OCI-LY3 (cell line): Measurements from ENCODE around the gene CRADD.

Source experiments
- H2AFZ ChIP-seq: fragments of 200-600, 300-600 bp; shearing (Covaris generic); 2 replicates; pipeline ENCODE4 v1.6.0; 2014; ENCODE audit warnings: antibody characterized with exemption, low read depth, low read length
- H3K27ac ChIP-seq: fragments of 200-600, 300-600 bp; sonication (generic); 2 replicates; pipeline ENCODE4 v1.5.1; 2014; ENCODE audit warnings: mild to moderate bottlenecking, low read length, moderate library complexity, mixed read lengths
- H3K27me3 ChIP-seq: fragments of 200-600, 300-600 bp; sonication (generic); 2 replicates; pipeline ENCODE4 v1.6.1; 2014; ENCODE audit warnings: low read depth, low read length, mixed read lengths
- H3K36me3 ChIP-seq: fragments of 200-600, 300-600 bp; sonication (generic); replicated peaks from 2 replicates; pipeline ENCODE3; 2014; ENCODE audit warnings: low read depth, low read length, mixed read lengths
- H3K4me1 ChIP-seq: fragments of 300-600, 200-600 bp; sonication (generic); 2 replicates; pipeline ENCODE4 v1.6.1; 2014; ENCODE audit warnings: low read length, mixed read lengths
- H3K4me2 ChIP-seq: fragments of 200-600, 300-600 bp; sonication (generic); 2 replicates; pipeline ENCODE4 v1.6.1; 2014; ENCODE audit warnings: low read length, mixed read lengths
- H3K4me3 ChIP-seq: fragments of 300-600, 200-600 bp; sonication (generic); 2 replicates; pipeline ENCODE4 v1.5.1; 2014; ENCODE audit warnings: antibody characterized with exemption, mild to moderate bottlenecking, low read length, moderate library complexity
- H3K79me2 ChIP-seq: fragments of 300-600, 200-600 bp; shearing (Covaris generic); 2 replicates; pipeline ENCODE4 v1.6.1; 2014; ENCODE audit warnings: mild to moderate bottlenecking, low read length, mixed read lengths
- H3K9ac ChIP-seq: fragments of 300-600, 200-600 bp; shearing (Covaris generic); 2 replicates; pipeline ENCODE4 v1.6.0; 2014; ENCODE audit warnings: mild to moderate bottlenecking, low read length, moderate library complexity
- H3K9me3 ChIP-seq: fragments of 200-600, 300-600 bp; shearing (Covaris generic); 2 replicates; pipeline ENCODE4 v1.6.1; 2014; ENCODE audit warnings: low read length, mixed read lengths; ENCODE audit not compliant: insufficient read depth
- H4K20me1 ChIP-seq: fragments of 200-600, 300-600 bp; sonication (generic); 2 replicates; pipeline ENCODE4 v1.6.1; 2016; ENCODE audit warnings: low read length, mixed read lengths; ENCODE audit not compliant: insufficient read depth
- EZH2phosphoT487 ChIP-seq: fragments of 200-600 bp; shearing (Covaris generic); IDR thresholded peaks from 2 replicates; pipeline ENCODE4 v1.6.1; 2018; ENCODE audit warnings: antibody characterized with exemption, mixed run types, low read depth
- TF ChIP-seq, protein P1 (sequence below): fragments of 200-600, 300-600 bp; sonication (generic); IDR thresholded peaks from 2 replicates; pipeline ENCODE4 v1.5.1; 2014; ENCODE audit warnings: antibody characterized with exemption, low read length, low read depth

The CRADD gene

DNA sequence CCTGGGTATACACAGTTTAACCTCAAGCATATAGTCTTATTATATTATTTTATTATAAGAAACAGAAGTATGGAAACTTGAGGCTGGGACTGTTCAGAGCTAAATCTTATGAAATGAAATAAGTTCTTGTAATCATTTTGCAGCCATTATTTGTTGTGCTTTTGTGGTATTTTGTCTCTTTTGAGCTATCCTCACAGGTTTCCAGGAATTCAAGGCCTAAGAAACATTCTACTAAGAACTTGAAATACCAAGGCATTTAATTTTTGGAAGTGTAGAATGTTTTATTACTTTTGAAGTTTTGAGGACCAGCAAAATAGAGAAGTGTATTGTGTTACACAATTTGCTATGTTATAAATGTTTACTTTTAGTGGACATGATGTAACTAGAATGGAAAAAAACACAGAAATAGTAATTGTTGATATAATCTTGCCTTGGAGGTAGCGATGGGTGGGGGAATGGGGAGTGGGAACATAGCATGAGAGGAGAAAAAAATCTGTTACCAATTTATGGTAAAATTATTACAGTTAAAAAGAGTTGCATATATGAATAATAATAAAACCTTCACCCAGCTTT lies 81.7 kb downstream of the CRADD start:
- Histone ChIP-seq H2AFZ (no peak overlapping the region), H3K9ac (no peak overlapping the region), H3K79me2 (no peaks in the 10 kb centered on the region), H3K27ac (no peak overlapping the region), H3K4me1 (peaks cover 15% of the 10 kb centered on the region), H3K4me2 (peak overlapping the region; percentile 0; the same call in 1 of the 2 replicates), H3K27me3 (no peaks in the 10 kb centered on the region), H3K9me3 (peaks cover 2% of the 10 kb centered on the region; the same call in 1 of the 2 replicates), H3K36me3 (no peaks in the 10 kb centered on the region), H3K4me3 (no peak overlapping the region), H4K20me1 (no peaks in the 10 kb centered on the region)
- TF ChIP-seq EZH2phosphoT487 = no peak

DNA sequence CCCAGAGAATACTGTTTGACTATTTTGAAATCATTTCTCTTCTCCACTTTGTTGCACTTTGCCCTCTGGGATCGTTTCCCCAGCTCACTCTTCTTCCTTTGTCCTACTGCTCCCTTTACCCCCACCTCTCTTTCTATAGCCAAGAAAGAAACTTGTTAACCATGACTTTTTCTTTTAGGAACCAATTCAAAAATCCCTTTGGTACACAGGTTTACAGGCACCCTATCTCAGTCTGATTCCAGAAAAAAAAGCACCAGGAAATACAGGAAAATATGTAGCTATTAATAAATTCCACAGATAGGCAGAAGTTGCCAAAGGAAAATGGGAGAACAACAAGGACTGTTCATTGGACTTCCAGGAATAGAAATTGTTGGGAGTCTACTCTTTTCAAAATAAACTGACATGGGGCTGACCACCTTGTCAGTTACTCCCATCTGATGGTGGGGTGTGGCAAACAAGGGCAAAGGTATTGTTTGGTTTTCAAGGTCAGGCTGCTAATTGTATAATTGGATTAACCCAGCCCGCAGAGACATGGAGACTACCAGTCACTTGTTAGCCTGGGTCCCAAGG lies 82.4 kb downstream of the CRADD start:
- no peaks in the 10 kb centered on the region for H3K79me2 ChIP-seq
- no peaks in the 10 kb centered on the region for H3K36me3 ChIP-seq
- no peak overlapping the region for H2AFZ ChIP-seq
- no peak overlapping the region for H3K9ac ChIP-seq
- no peaks in the 10 kb centered on the region for H4K20me1 ChIP-seq
- H3K4me2 ChIP-seq = peak overlapping the region; percentile 0; the same call in 1 of the 2 replicates
- no peak overlapping the region for H3K27ac ChIP-seq
- H3K4me1 ChIP-seq = peaks cover 15% of the 10 kb centered on the region
- H3K4me3 ChIP-seq = no peak overlapping the region
- H3K9me3 ChIP-seq = no peaks in the 10 kb centered on the region
- TF ChIP-seq, protein P1, sequence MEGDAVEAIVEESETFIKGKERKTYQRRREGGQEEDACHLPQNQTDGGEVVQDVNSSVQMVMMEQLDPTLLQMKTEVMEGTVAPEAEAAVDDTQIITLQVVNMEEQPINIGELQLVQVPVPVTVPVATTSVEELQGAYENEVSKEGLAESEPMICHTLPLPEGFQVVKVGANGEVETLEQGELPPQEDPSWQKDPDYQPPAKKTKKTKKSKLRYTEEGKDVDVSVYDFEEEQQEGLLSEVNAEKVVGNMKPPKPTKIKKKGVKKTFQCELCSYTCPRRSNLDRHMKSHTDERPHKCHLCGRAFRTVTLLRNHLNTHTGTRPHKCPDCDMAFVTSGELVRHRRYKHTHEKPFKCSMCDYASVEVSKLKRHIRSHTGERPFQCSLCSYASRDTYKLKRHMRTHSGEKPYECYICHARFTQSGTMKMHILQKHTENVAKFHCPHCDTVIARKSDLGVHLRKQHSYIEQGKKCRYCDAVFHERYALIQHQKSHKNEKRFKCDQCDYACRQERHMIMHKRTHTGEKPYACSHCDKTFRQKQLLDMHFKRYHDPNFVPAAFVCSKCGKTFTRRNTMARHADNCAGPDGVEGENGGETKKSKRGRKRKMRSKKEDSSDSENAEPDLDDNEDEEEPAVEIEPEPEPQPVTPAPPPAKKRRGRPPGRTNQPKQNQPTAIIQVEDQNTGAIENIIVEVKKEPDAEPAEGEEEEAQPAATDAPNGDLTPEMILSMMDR = no peak
- TF ChIP-seq EZH2phosphoT487 = no peak
- no peaks in the 10 kb centered on the region for H3K27me3 ChIP-seq

DNA sequence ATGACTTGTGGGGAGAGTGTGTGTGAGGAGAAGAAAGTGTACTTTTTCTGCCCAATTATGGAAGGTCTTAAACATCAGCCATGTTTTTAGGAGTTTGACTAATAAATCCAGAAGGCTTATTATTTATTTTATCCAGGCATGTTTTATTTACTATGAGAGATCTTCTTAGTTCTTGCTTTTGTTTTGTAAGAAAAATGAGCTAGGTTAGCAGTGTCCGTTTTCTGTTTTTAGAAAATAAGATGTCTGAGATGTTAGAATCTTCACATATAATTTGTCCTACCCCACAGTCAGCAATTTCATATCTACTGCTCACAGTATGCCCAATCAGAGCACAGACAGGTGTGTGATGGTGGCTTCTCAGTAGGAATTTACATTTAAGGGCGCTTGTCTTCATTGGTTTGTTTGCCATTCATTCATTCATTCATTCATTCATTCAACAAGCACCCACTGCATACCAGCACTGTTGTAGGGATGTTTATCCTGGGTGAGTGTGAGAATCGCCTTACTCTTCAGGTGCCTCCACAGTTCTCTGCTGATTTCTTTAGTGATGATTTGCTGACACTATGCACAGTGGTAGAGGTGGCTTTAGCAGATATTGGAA lies 83.2 kb downstream of the CRADD start:
- Histone ChIP-seq H3K4me1 (peaks cover 15% of the 10 kb centered on the region), H3K9me3 (no peaks in the 10 kb centered on the region), H3K36me3 (no peaks in the 10 kb centered on the region), H2AFZ (no peak overlapping the region), H3K4me2 (no peak overlapping the region), H3K9ac (no peak overlapping the region), H4K20me1 (no peaks in the 10 kb centered on the region), H3K27me3 (no peaks in the 10 kb centered on the region), H3K27ac (no peak overlapping the region), H3K79me2 (no peaks in the 10 kb centered on the region), H3K4me3 (no peak overlapping the region)
- TF ChIP-seq EZH2phosphoT487 = no peak

DNA sequence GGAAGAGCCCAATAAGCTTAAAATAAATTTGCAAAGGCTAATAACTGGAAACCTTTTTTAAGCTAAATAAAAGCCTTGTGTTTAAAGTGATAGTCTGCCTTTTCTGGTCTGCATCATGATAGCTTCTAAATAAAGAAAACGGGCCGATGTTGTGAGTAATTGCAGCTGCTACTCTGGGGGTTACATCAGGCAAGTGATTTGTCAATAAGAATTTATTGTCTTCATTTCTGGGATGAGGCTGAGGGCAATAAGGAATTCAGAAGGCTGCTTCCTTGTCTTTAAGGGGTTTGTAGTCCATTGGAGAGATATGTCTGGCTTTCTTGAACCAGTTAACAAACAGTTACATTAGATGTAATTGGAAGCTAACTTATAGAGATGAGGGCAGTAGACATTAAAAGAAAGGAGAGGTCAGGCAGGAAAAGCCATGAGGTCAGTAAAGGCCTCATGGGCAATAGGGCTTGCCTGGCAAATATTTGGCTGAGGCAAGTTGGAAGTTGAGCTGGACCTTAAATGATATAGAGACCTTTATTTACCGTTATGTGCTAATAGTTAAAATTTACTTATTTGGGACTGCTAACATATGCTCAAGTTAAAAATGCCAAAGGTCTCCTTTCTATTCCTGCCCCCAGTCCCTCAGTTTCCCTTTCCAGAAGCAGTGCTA lies 85.0 kb downstream of the CRADD start:
- no peak for TF ChIP-seq EZH2phosphoT487
- TF ChIP-seq, protein P1 = no peak
- Histone ChIP-seq H2AFZ (no peak overlapping the region), H3K79me2 (no peaks in the 10 kb centered on the region), H3K36me3 (no peaks in the 10 kb centered on the region), H3K27me3 (no peaks in the 10 kb centered on the region), H3K9ac (no peak overlapping the region), H3K4me2 (no peak overlapping the region), H4K20me1 (no peaks in the 10 kb centered on the region), H3K9me3 (no peaks in the 10 kb centered on the region), H3K27ac (no peak overlapping the region), H3K4me1 (peaks cover 15% of the 10 kb centered on the region), H3K4me3 (no peak overlapping the region)
